ENCODE results near the gene TCAP.
A peak's percentile ranks its signal among the peaks of the same experiment; 100 is the strongest.

TCAP gene

GRCh38 chr17:39629494-39629880 lies 35.7 kb upstream of the TCAP start:
- DNase-seq (ENCODE audit: low read depth) = no peak

DNA sequence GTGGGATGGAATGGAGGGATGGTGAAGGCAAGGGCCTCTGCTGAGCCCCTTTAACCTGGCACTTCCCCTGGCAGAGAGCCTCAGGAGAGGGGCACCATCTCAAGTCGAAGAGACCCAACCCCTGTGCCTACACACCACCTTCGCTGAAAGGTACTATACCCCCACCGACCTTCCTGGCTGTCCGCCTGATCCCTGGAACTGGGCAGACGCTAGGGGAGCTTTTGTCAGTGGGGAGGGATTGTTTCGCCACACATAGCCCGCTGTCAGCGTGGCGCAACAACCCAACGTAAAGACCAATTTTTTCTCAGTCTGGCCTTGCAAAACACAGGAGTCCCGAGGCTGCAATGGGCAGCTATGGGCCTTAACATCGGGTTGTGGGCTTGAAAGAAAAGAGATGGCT lies 35.3 kb upstream of the TCAP start:
- DNase-seq (ENCODE audit: low read depth) = no peak

GRCh38 chr17:39631403-39631802 lies 33.7 kb upstream of the TCAP start:
- no peak for DNase-seq (ENCODE audit: low read depth)

GRCh38 chr17:39632153-39632941 lies 32.8 kb upstream of the TCAP start:
- no peak for DNase-seq (ENCODE audit: low read depth)

- DNase-seq (ENCODE audit: low read depth) = no peak
Measured at GRCh38 chr17:39633570-39634183, 31.5 kb upstream of the TCAP start.

GRCh38 chr17:39634384-39634871 lies 30.7 kb upstream of the TCAP start:
- DNase-seq (ENCODE audit: low read depth) = no peak

- DNase-seq (ENCODE audit: low read depth) = no peak
Measured at GRCh38 chr17:39635614-39636176, 29.5 kb upstream of the TCAP start.

- DNase-seq (ENCODE audit: low read depth) = no peak
Measured at GRCh38 chr17:39636587-39636926, 28.6 kb upstream of the TCAP start.

DNA sequence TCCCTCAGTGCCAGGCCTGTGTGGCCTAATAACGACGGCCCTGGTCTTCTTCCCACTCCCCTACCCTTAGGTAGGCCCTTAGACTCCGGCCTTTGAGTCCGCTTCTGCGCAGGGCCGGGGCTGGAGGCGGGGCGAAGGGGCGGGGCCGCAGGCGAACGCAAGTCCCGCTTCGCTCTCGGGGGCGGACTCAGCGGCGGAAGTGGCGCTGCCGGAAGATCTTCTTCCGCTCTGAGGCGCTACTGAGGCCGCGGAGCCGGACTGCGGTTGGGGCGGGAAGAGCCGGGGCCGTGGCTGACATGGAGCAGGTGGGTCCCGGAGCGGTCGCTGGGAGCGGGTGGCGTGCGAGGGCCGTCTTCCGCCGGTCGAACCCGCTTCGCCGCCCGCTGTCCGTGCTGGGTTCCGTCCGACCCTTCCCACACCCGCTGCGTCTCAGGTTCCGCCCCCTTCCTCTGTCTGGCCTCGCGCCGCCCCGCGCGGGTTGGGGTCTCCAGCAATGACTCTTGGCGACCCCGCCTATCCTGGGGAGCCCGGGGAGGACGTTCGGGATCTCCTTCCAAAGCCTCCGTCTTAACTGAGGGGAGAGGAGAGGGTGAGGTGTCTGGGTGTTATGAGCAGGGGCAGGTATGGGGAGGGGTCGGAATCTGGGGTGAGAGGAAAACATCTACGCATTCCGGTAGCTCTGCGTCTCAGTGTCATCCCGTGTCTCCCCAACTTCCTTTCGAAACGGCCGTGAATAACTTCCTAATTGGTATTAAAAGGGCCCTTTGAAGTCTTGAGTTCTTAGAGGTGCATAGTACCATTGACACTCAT lies 28.0 kb upstream of the TCAP start, which contains the start of gene STARD3:
TSS of gene STARD3 (plus strand) at position 218 of the 810 bp plus-strand sequence. CDS start 16,388 bp downstream, outside the sequence.
- peak; percentile 86 for DNase-seq (ENCODE audit: low read depth)

DNA sequence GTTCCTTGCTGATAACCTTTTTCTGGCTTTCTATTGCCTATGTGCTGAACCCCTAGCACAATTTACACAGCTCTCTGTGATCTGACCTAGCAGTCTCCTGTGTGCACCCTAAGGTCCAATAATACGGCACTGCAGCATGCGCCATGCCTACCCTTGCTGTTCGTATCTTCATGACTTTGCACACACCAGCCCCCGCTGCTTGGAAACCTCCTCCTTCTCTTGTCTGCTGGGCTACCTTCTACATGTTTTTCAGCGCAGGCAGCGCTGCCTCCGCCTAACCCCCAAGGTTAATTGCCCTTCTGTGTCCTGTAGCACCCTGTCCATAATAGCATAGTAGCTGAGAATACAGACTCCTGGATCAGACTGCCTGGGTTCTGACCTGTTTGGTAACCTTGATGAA lies 26.8 kb upstream of the TCAP start:
- DNase-seq (ENCODE audit: low read depth) = no peak

- DNase-seq (ENCODE audit: low read depth) = no peak
Measured at GRCh38 chr17:39639043-39639442, 26.1 kb upstream of the TCAP start.

GRCh38 chr17:39639566-39640458 lies 25.3 kb upstream of the TCAP start:
- DNase-seq (ENCODE audit: low read depth) = no peak

- DNase-seq (ENCODE audit: low read depth) = no peak
Measured at GRCh38 chr17:39640591-39641031, 24.5 kb upstream of the TCAP start.

DNA sequence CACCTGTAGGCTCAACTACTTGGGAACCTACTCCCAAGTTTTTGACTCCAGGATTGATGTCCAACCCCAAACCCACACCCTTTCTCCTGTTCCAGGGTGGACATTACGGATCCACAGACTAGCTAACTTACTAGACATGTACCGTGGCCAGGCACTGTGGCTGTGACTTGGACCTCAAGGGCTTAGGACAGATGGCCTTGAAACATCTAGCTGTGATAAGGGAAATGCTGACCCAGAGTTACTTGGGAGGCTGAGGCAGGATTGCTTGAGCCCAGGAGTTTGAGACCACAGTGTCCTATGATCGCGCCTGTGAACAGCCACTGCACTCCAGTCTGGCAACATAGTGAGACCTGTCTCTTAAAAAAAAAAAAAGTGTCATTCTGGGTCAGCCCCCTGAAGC lies 24.1 kb upstream of the TCAP start:
- no peak for DNase-seq (ENCODE audit: low read depth)

DNA sequence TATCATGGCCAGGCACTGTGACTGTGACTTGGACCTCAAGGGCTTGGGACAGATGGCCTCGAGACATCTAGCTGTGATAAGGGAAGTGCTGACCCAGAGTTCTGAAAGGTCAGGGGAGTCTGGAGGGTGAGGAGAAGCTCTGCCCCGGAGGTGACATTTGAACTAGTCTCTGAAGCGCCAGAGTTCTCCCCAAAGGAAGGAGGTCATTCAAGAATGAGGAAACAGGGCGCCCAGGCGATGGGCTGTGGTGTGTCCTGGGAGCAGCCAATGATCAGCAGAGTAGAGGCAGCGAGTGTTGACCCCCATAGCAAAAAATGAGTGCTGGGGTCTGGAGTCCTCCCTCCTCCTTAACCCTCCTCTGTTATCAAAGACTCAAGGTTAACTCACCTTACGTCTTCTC lies 23.3 kb upstream of the TCAP start:
- DNase-seq (ENCODE audit: low read depth) = no peak

GRCh38 chr17:39642291-39643074 lies 22.7 kb upstream of the TCAP start:
- DNase-seq (ENCODE audit: low read depth) = no peak

GRCh38 chr17:39643271-39643670 lies 21.9 kb upstream of the TCAP start:
- no peak for DNase-seq (ENCODE audit: low read depth)

DNA sequence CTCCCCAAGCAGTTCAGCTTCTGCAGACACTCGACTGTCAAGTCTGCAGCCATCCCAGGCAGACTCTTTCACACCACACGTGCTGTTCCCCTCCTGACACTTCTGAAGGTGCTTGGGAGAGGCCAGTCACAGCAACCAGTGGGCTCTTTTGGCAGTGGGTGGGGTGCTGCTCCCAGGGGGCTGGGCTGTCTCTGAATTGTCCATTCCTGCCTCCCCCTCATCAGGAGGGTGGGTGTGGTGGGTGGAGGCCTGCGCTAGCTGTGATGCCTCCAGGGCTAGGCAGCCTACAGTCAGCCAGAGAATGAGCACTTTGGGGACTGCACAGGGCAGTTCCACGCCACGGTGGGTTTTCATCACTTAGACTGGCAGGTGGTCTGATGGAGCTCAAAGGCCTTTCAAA lies 17.9 kb upstream of the TCAP start:
- DNase-seq (ENCODE audit: low read depth) = no peak

DNA sequence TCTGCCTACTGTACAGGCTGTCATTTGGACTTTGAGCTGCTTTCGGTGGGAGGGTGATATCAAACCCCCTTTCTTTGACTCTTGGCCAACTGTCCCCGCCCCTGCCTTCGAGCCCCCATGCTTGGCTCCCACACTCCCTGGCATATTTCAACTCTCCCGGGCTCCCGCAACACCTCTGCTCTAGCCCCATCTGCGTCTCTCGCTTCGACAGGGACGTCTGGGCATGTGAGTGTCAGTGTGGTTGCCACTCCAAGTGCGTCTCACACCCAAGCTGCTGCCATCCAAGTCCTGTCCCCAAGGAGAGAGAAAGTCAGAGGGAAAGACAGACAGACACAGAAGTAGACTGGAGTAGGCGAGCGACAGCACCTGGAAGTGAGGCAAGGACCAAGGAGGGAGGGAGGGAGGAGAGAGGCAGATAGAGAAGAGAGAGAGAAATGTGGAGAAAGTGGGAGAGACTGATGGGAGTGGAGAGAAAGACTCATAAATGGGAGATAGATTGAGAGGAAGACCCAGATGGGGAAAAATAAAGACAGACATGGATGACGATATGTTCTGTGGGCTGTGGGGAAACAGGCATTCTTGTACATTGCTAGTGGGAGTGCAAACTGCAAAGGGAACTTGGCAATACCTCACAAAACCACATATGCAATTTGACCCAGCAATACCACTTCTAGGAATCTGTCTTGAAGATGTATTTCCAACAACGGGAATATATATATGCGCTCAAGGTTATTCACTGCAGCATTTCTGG lies 16.4 kb upstream of the TCAP start:
- no peak for DNase-seq (ENCODE audit: low read depth)

DNA sequence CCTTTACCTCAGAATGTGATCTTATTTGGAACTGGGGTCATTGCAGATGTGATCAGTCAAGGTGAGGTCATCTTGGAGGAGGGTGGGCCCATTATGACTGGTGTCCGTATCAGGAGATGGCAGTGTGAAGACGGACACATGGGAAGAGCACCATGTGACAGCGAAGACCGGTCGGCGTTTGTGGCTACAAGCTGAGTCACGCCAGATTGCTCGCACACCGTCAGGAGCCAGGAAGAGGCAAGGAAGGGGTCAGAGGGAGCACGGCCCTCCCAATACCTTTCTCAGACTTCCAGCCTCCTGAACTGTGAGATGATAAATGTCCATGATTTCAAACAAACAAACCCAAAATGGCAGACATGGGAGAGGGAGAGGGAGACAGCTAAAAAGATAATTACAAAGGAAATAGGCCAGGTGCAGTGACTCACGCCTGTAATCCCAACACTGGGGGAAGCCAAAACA lies 15.0 kb upstream of the TCAP start:
- DNase-seq (ENCODE audit: low read depth) = no peak
